Measurements from ENCODE around the gene RGS9BP.

- no peak for TF ChIP-seq REST (IDR thresholded peaks at IDR 0.05; ENCODE audit: insufficient replicate concordance, low read depth)
- no peak for TF ChIP-seq CTCF (IDR thresholded peaks at IDR 0.05; ENCODE audit: insufficient read depth, low read length)
Observed at GRCh38 chr19:32709032-32709431, 33.4 kb downstream of the RGS9BP start.
